Islet precursor cell (in vitro differentiated cells): ENCODE measurements around the gene FAM168B.

Experiments
- DNase-seq: peaks from one replicate; pipeline ENCODE4 v3.0.0-alpha.2; 2018

The FAM168B gene

DNA sequence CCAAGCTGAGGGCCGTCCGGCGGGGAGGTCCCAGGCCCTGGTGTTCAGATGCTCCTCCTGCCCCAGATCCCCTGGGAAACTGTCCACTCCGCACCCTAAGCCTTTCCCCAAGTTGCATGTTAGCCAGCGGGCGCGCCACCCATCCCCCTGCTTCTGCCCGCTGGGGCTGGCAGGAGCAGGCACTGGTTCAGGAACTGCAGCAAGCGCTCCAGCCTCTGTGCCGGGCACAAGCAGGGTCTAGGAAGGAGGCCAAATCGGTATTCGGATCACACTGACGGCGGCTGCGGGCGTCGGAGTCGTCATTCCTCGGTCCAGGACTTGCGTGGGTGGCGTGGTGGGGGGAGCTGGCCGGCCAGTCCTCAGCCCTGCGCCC is 53.7 kb downstream of the FAM168B start:
- peak; percentile 46 for DNase-seq

DNA sequence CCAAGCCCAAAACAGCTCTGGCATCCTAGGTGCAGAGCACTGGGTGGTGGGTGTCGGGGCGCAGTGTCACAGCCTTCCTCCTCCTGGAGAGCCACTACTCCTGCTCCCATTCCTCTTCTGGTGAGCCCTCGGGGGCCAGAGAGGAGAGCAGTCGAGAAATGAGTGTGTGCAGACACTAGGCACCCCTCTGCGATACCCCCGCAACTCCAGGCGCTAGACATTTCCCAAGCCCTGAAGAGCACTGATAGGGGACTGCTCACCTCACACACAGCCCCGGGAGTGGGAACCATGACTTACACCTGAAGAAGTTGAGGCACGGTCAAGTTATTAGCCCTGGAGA is 54.2 kb downstream of the FAM168B start:
- DNase-seq: no peak

DNA sequence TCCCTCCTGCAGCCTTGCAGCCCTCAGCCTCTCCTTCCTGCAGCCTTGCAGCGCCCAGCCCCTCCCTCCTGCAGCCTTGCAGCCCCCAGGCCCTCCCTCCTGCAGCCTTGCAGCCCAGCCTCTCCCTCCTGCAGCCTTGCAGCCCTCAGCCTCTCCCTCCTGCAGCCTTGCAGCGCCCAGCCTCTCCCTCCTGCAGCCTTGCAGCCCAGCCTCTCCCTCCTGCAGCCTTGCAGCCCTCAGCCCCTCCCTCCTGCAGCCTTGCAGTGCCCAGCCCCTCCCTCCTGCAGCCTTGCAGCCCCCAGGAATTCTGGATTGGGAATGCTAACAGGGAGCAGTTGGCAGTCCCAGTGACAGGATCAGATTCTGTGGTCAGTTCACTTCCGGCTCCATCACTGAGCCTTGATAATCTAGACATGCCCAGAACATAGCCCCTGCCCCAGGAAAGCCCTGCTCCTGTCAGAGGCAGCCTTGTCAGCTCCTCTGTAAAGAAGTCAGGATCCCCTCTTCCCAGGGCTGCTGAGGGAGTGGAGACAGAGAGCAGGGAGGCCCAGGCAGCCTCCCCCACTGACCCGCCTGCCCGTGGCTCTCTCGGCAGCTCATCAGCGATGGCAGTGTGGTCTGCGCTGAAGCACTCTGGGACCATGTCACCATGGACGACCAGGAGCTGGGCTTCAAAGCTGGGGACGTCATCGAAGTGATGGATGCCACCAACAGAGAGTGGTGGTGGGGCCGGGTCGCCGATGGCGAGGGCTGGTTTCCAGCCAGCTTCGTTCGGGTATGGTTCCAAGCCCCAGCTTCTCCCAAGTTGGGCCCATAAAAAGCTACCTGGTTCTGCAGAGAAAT is 54.8 kb downstream of the FAM168B start:
- peak; percentile 45 for DNase-seq

DNA sequence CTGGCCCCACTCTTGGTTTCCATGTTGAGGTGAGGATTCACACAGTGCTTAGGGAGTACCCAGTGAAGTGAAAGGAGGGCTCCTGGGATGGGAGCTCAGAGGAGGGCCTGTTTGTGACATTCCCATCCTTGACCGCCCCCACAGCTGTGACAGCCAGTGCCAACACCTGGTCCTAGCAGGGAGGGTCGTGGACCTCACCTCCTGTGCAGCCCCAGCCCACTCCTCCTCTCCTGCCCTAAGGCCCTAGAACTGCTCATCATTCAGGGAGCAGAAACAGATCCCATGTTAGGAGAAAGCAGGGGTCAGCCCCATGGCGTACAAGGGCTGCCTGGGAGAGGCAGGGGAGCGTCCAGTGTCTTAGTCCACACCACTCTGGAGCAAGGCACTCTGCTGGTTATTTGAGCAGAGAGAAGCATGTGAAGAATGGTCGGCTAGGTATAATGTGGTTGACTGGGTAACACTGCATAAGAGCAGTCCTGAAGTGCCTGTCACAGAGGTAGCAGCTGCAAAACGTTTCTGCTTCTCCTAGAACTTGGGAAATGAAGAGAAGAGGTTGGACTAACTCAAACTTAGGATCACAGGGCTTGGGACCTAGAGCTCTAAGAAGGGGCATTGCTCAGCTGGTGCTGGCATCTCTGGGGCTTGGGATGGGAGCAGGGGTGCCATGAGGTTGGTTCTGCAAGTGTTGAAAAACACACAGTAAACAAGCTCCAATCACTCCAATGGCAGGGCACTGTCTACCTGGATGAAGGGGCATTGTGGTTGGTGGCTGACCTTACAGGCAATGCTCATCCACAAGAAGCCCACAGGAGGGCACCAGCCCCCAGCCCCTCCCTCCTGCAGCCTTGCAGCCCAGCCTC is 55.6 kb downstream of the FAM168B start:
- DNase-seq: peak; percentile 48

DNA sequence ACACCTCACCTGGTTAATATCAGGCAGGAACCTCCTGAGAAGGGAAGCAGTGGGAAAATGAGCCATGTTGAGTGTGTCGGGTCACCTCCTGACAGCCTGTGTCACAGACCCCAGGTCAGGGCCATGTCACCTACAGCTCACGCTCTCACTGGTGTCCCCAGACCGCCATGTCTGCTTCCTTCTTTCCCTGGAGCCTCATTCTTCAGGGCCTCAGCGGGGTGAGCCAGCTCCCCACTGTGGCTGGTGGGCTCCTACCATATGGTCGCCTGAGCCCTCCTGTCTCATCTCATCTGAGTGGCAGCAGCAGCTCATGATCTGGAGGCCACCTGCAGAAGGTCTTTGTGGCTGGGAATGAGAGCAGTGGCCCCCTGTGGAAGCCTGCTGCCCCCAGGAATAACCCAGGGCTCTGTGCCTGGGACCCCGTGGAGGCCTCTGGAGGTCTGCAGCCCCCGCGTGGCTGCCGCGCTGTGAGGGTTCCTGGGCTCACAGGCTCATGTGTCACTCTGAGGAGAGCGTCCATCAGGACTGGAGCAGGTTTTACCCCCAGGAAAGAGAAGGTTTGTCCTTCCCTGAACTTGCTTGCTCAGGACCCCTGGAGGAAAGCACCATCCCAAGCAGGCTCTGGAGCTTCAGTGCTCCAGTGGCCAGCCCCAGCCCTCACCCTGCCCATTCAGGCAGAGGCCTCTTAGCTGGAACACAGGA is 56.4 kb downstream of the FAM168B start:
- DNase-seq: peak; percentile 51

DNA sequence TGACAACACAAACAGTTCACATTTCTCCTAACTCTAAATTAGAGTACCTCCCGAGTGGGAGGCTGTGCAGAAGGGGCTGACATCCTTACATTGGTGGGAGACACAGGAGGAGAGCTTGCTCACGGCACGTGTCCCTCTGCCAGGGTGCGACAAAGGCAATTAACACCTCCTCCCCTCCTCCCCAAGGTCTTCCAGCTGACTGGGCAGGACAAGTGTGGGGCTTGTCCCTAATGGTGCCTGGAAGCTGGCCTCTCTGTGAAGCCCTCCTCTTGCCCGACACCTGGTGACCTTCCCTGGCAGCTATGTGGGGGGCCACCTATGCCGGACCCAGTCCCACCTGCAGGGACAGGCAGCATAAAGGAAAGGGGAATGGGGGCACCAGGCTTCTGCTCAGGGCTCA is 57.0 kb downstream of the FAM168B start:
- no peak for DNase-seq

DNA sequence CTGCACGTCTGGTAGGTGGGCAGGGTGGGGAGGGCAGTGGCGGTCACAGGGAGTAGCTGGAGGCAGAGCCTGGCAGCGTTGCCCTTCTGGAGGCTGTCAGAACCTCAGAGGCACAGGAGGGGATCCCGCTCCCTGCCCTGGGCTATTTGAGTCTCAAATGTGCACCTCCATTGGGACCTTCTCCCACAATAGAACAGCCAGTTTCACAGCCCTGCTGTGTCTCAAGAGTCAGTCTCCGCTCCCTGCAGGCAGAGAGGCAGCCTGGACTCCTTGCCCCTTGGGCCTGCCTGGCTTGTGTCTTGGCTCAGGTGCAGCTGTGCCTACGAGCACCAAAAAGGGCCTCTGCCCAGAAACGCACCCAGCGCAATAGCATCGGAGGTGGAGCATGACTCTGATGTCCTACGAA is 57.4 kb downstream of the FAM168B start:
- DNase-seq: peak; percentile 51

DNA sequence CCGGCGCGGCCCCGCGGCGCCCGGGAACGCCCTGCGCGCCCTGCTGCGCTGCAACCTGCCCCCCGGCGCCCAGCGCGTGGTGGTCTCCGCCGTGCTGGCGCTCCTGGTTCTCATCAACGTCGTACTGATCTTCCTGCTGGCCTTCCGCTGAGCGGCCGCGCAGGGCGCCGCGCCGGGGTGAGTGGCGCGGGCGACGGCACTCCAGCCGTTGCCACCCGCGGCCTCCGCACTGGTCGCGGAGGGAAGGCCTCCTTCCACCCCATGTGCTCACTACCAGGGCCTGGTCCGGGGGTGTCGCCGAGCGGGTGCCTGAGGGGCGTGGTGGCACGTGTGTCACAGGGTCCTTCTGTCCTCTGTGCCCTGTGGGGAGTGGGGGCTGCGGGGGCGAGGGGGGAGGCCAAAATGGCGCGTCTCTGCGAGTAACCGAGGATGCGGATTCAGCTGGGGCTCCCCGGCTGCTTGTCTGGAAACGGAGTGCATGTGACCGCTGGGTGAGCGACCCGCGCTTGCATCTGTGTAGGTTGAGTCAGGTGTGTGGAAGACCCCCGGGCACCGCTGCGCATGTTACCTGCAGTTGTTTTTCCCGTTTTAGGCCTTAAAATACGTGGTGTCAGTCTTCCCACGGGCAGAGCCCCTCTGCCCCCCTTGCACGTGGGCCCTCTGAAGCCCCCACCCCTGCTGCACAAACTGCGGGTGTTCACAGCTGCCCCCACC is 58.0 kb downstream of the FAM168B start:
- DNase-seq: peak; percentile 64

DNA sequence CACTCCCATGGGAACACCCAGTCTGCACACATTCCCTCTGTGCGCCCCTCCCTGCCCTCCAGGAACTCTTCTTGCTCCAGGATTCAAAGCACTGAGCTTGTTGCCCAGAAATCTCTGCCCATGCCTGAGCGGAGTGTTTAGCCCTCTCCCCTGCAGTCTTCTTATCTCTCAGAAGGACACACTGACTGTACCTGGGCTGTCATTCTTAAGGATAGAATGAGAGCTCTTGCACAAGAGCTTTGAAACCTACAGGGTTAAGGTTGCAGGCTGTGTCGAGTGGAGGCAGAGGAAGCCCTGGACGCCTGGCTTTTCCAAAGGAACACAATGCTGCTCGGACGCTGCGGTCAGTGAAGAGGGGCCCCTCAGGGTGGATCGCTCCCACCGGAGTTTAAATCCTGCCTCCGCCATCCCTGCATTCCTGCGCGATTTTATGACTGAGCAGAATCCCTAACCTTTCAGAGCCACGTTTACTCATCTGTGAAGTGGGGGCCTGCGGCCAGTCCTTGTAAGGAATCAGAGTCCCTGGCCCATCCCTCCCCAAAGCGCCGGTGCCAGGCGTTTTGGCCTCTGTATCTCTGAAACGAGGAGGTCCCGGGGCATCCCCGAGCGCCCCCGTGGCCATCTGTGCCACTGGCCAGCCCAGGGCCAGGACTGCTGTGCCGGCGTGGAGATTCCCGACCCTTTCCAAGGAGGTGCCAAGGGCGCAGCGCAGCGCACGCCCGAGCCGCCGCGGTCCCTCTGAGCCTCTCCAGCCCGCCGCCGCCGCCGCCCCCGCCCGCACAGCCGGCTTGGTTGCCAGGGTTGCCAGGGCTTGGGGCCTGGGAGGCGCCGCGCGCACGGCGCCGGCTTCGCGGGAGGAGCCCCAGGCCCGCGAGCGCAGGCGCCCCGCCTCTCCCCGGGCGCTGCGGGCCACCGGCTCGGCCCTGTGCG is 58.9 kb downstream of the FAM168B start:
- peak; percentile 64 for DNase-seq

DNA sequence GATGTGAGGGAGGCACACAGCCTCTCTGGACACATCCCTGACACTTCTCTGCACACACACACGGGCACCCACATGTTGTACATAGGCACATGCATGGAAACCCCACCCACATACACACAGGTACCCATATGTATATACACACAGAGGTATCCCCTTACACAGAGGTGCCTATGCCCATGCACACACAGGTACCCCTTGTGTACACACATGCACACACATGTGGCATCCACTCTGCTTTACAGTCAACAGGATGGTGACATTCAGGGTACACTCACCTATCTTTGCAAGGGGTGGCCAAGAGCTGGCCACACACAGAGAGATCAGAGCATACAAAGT is 59.5 kb downstream of the FAM168B start:
- DNase-seq: peak; percentile 45

DNA sequence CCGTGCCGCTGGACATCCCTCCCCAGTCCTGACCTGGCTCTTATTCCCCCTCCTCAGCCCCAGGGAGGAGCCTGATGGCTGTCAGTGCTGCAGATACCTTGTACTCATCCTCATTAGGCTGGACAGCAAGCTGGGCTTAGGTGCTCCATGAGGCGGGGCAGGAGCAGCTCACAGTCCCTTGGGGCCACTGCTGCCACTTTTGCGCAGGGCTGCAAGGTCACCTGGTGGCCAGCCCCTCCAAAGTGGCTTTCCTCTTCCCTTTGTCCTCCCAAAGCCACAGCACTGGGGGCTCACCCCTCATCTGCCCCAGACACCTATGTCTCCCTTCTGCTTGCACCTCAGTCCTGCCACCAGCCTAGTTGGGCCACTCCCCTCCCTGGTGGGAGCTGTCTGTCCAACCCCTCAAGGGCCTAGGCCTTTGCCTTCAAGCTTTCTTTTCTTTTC is 60.8 kb downstream of the FAM168B start:
- peak; percentile 50 for DNase-seq

DNA sequence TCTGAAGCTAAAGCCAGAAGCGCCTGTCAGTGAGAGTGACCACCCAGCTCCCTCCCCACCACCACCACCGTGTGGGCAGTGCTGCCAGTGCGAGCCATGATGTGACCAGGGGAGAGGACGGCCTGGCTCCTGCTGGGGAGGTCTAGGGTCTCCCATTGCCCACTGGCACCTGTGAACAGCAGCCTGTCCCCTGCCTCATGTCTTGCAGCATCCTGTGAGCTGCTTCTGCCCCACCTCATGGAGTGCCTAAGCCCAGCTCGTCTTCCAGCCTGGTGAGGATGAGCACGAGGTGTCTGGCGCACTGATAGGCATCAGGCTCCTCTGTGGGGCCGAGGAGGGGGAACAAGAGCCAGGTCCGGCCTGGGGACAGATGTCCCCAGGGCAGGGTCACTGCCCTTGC is 61.4 kb downstream of the FAM168B start:
- DNase-seq: peak; percentile 51

DNA sequence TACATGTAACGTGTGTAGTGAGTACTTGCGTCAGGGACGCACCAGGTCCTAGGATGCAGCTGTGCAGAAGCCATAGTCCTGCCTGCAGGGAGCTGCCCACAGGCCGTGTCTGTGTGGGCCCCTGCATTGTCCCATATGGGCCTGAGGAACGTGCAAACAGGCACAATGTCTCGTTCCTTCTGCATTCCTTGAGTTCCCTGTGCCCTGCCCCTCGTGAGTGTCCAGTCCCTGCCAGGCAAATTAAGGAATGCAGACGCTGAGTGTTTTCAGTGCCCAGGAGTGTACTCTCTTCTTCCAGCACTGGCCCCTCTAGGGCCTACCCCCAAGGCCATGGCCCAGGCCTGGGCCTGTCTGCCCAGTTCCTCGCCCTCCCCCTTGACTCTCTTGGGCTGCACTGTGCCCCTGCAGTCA is 61.8 kb downstream of the FAM168B start:
- peak; percentile 54 for DNase-seq

DNA sequence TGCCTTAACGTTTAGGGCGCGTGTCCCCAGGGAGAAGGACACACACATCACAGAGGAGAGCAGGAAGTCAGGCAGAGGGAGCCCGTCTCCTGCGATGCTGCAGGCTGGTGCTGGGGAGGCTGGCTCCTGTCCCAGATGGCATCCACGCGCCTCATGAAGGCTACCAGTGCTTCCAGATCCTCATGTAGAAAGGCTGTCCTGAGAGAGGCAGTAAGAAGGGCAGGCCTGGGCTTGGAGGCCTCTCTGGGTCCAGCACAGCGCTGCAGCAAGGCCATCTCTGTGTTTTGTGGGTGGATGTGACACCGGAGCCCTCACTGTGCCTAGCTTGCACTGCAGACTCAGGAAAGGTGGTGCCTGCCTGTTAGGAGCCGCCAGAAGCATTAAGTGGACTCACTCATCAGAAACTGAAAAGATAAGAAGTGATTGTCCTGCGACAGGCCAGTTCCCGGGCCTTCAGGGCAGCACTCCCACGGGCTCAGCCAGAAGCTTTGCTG is 62.7 kb downstream of the FAM168B start:
- peak; percentile 50 for DNase-seq

DNA sequence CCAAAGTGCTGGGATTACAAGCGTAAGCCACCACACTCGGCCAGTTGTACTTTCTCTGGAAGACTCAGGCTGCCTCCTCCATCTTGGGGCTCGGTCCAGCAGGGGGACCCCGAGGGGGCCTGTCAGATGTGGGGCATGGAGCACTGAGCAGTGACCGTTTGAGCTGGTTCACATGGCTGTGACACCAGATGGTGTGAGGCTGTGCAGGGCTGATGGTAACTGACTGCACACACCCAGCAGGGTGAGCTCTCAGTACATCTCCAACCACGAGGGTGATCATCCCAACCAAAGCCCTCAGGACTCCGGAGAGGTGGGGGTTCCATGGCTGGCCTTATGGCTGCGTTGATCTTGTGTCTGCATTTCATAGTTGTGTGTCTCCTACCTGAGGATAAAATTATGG is 63.4 kb downstream of the FAM168B start:
- peak; percentile 28 for DNase-seq

DNA sequence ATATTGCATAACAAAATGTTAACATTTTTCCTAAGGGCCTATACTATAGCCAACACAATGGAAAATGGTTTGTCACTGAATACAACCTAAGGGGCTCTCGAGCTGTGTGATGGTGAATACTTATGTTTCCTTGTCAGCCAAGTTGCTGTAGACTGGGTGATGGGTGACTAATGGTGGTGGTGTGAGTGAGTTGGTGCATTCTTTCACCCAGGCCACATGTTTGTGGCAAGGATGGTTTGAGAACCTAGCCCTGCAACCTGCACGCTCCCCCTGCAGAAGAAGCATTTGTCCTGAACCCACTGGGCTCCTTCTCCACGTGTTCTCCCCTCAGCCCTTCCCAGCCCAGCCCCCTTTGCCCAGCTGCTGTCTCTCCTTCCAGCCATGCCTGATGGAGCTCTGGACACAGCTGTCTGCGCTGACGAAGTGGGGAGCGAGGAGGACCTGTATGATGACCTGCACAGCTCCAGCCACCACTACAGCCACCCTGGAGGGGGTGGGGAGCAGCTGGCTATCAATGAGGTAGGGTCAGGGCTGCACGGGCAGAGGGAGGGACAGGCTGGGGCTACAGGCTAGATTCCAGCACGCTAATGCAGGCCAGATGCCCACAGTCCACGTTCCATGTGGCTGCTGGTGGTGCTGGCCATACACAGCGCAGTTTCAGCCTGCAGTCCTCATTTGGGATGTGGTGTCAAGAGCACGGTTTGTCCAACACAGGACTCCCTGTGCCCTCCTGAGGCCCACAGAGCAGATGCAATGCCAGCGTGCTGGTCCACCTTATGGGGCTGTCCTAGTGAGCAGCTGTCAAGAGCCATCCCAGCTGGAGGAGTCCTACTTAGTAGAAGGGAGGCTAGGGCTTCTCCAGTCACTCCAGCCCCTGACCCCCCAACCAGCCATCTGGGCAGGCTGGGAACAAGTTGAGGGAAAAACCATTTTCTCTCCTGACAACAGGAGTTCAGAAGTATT is 65.4 kb downstream of the FAM168B start:
- peak; percentile 29 for DNase-seq

DNA sequence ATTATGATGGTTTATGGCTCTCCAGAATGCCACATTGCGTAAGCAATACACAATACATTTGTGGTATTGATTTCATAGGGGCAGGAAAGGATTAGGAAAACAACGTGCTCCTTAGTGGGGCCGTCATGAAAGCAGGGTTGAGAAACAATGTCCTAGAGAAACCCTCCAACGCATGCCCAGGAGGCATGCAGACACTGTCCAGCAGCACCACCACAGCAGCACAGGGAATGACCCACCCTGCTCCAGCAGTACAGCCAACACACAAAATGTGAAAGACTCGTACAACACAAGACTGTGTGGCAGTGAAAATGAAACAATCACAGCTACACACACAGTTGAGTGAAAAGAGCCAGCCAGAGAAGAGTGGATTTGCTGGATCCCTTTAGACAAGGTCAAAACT is 66.3 kb downstream of the FAM168B start:
- peak; percentile 40 for DNase-seq

DNA sequence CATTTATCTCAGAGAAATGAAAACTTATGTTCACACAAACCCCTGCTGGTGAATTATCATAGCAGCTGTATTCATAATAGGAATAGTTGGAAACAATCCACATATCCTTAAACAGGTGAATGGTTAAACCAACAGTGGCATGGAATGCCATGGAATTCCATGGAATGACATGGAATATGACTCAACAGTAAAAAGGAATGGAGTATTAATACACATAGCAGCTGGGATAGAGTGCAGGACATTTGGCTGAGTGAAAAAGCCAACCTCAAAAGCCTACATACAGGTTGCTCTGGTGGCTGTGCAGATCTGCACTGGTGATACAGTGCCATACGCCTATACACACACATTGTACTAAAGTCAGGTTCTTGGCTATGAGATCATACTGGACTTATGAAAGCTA is 69.5 kb downstream of the FAM168B start:
- no peak for DNase-seq

DNA sequence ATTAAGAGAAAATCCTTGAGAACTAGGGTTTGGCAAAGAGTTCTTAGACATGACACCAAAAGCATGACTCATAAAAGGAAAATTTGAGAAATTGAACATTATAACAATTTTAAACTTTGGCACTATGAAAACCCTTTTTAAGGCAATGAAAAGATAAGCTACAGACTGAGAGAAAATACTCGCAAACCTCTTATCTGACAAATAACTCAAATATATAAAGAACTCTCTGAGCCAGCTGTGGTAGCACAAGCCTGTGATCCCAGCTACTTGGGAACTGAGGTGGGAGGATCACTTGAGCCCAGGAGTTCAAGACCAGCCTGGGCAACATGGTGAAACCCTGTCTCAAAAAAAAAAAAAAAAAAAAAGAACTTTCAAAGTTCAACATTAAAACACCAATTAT is 70.5 kb downstream of the FAM168B start:
- no peak for DNase-seq
